Right lobe of liver (tissue), 4 donors: ENCODE measurements around the gene KRTAP10-10.

Experiments
- POLR2A ChIP-seq: fragments of 450-650 bp; IDR thresholded peaks from one replicate; pipeline ENCODE4 v1.6.1; 2017; ENCODE audit warnings: antibody characterized with exemption, mild to moderate bottlenecking
- TF ChIP-seq, protein P1 (sequence below), 4 donors: fragments of 200-600 bp in 3 of 4; fragments of 450-650 bp in 1 of 4; IDR thresholded peaks; one replicate each; pipeline versions ENCODE4 v1.5.1 to v1.8.0; 2016 to 2022; ENCODE audit warnings: antibody characterized with exemption in 4 of 4, mild to moderate bottlenecking in 2 of 4
- donor health status: DM: no; HTN: no; CAD: no.
- donor health status: DM: no; HTN: no; CAD: no.
- donor health status: DM: no; HTN: yes; CAD: no.

DNA sequence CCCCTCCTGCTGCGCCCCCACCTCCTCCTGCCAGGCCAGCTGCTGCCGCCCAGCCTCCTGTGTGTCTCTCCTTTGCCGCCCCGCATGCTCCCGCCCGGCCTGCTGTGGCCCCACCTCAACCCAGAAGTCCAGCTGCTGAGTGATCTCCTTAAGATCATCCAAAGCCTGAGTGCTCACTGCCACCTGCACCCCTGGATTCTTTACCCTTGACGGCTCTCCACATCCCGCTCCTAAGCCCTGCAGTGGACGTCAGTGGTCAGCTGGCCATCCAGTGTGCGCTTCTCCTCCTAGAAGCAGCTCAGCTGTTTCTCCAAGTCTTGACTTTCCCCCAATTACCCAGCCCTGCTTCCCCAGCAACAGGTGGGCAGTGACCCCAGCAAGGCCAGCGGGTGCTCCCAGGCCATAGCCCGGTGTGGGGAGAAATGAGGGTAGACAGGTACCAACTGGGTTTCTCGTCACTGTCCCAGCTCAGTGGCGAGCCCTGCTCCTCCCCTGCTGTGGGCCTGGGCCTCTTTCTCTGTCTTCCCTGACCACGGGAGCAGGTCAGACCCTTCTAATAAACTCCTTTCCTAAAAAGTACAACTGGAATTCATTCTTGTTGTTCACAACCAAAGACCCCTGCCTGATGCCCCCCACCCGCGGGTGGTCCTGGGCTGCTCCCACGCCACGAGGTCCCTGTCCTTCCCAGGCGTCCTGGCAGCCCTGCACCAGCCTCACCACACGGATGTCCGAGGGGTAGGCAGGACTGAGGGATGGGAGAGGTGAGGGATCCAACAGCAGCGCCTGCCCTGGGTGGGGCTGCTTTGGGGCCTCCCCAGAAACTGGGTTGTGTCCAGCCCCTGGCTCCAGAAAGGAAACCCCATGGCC is 35.3 kb upstream of the KRTAP10-10 start:
- TF ChIP-seq, protein P1, sequence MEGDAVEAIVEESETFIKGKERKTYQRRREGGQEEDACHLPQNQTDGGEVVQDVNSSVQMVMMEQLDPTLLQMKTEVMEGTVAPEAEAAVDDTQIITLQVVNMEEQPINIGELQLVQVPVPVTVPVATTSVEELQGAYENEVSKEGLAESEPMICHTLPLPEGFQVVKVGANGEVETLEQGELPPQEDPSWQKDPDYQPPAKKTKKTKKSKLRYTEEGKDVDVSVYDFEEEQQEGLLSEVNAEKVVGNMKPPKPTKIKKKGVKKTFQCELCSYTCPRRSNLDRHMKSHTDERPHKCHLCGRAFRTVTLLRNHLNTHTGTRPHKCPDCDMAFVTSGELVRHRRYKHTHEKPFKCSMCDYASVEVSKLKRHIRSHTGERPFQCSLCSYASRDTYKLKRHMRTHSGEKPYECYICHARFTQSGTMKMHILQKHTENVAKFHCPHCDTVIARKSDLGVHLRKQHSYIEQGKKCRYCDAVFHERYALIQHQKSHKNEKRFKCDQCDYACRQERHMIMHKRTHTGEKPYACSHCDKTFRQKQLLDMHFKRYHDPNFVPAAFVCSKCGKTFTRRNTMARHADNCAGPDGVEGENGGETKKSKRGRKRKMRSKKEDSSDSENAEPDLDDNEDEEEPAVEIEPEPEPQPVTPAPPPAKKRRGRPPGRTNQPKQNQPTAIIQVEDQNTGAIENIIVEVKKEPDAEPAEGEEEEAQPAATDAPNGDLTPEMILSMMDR (IDR thresholded peaks at IDR 0.05) = no peak
- no peak for TF ChIP-seq POLR2A
